GM19099 (cell line): ENCODE data around the gene PSMD3.

Experiments used
- POLR2A ChIP-seq: IDR thresholded peaks from 3 replicates; pipeline ENCODE4 v1.6.1; 2011; ENCODE audit warnings: low read depth; ENCODE audit not compliant: insufficient read length; ENCODE audit errors: extremely low read depth

PSMD3 gene

GRCh38 chr17:40025991-40026815 is 45.6 kb downstream of the PSMD3 start:
- no peak for TF ChIP-seq POLR2A

- TF ChIP-seq POLR2A = no peak
Measured at GRCh38 chr17:40026816-40027613, 46.4 kb downstream of the PSMD3 start.

DNA sequence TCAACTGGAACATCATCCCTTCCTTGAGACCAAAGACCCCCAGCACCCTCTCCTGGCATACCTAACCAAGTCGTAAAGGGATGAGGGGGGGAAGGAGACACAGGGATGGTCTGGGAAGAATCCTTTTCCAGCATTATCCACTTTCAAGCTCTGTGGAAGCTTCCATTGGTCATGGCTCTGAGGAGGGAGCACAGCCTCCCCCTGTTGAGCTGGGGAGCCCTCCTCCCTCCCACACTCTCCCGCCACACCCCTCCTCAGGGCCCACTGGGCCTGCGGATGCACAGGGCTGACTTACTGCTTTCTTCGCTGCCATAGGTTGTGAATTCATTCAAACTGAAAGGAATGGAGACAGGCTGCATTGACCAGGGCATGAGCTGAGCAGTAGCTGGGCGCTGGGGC is 47.0 kb downstream of the PSMD3 start:
- TF ChIP-seq POLR2A = no peak

- no peak for TF ChIP-seq POLR2A
Measured at GRCh38 chr17:40028595-40028994, 48.0 kb downstream of the PSMD3 start.

- no peak for TF ChIP-seq POLR2A
Measured at GRCh38 chr17:40031706-40032105, 51.1 kb downstream of the PSMD3 start.

- no peak for TF ChIP-seq POLR2A
Measured at GRCh38 chr17:40032322-40033320, 52.0 kb downstream of the PSMD3 start.

DNA sequence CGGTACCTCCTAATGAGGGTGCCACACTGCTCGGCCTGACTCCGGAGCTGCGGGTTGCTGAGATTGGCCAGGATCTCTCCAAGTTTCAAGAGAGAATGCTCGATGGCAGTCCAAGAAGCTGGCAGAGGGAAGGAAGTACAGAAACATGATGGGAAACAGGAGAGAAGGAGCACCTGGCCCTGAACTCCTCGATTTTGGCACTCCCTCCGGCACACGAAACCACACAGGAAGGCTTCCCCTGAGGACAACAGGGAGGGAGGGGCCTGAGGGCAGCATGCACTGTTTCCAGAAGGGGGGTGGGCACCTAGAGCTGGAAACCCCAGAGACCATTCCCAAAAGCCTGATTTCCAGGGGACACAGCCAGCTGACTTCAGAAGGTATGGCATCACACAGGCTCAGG is 52.7 kb downstream of the PSMD3 start:
- no peak for TF ChIP-seq POLR2A

GRCh38 chr17:40034426-40035161 is 54.0 kb downstream of the PSMD3 start:
- no peak for TF ChIP-seq POLR2A

DNA sequence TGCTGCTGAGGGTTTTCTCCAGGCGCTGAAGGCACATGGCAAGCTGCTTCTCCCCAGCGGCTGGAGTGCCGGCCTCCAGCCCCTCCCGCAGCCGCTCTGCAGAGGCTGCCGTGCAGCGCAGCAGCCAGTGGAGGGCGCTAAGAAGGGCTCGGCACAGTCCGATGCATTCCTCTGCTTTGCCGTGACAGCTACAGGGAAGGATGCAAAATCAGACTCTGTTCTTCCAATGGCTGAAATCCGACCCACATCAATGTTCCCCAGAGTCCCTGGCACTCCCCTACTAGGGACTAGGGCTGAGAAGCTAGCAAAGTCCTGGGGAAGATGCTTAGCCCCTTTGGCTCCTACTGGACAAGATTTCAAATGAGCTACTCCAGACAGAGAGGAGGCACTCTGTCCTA is 54.6 kb downstream of the PSMD3 start:
- TF ChIP-seq POLR2A = no peak

DNA sequence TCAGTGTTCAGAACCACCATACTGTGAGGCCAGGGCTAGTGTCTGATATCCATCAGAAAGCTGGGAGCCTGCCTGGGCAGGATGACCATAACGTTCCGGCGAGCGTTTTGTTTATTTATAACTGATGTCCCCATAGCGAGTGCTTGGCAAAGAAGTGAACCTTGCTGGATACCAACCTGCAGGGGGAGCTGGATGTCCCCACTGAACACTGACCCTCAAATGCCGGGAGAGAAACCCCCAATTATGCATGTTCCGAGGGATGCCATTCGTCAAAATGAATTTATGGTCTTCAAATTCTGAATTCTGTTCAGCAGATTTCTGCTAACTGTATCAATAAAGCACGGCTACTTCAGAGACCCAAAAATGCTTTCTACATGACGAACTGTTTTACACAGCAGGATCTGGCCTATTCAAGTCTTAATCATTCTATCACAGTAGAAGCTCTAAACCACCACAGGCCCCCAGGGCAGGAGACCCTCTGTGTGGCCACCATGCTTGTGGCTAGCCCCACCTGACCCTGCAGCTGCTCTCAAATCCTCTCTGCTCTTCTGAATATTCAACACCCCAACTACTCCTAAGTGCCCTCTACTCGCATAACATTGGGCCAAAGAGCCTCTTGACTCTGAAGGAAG is 58.4 kb downstream of the PSMD3 start:
- no peak for TF ChIP-seq POLR2A

GRCh38 chr17:40041196-40041595 is 60.6 kb downstream of the PSMD3 start:
- TF ChIP-seq POLR2A = no peak
